T-cell (primary cell): ENCODE data around the gene STOX1. TPM values are rescaled to one million over a fixed set of nuclear protein-coding genes. Genes with fewer than 3 reads are reported as not detected.
"Not testable (repeated sequence)": the region's sequence is repeated elsewhere in the genome, so short reads cannot be mapped to it uniquely, and the experiment has no call there.

Experiments used
- ATAC-seq, 4 experiments: fragments of 200-7000 bp in 3 of 4; fragments of 150-1000 bp in 1 of 4; cut with Tn5 transposase; replicated peaks in 1 of 4; 1 replicate in 3 of 4; 2 replicates in 1 of 4; pipeline ENCODE4 v1.10.0; 2021; ENCODE audit warnings: moderate library complexity in 3 of 4, mild to moderate bottlenecking in 2 of 4, moderate number of reproducible peaks in 1 of 4
- CTCF ChIA-PET, 2 donors: fragments of 300-600 bp; sonication (Branson Sonifier 250); formaldehyde crosslinking; loops; one replicate each; lab custom pipeline; 2022; ENCODE audit warnings: antibody characterized with exemption in 2 of 2; lab: Charles Lee
- POLR2A ChIA-PET, 2 donors: fragments of 300-600 bp; sonication (Branson Sonifier 250); formaldehyde crosslinking; loops; one replicate each; lab custom pipeline; 2022; ENCODE audit warnings: antibody characterized with exemption in 2 of 2; lab: Charles Lee
- DNase-seq, 35 experiments: peaks; one replicate each; pipeline versions ENCODE4 v3.0.0 to v3.0.0-alpha.2; 2013 to 2023
- H3K27ac ChIP-seq: one replicate; pipeline ENCODE4 v1.5.1; 2013; ENCODE audit warnings: low read length
- H3K27me3 ChIP-seq, 2 experiments: replicated peaks in 1 of 2; 1 replicate in 1 of 2; 2 replicates in 1 of 2; pipeline versions ENCODE4 v1.6.1 to v1.7.0; 2013; ENCODE audit warnings: low read length in 1 of 2, mixed read lengths in 1 of 2; ENCODE audit not compliant: control insufficient read depth in 2 of 2, insufficient read depth in 2 of 2; ENCODE audit errors: extremely low read depth in 1 of 2
- H3K36me3 ChIP-seq, 2 donors: 1 replicate in 1 of 2; 2 replicates in 1 of 2; pipeline versions ENCODE4 v1.6.1 to v1.7.0; 2013; ENCODE audit warnings: low read length in 1 of 2; ENCODE audit not compliant: control insufficient read depth in 2 of 2, insufficient read depth in 1 of 2; ENCODE audit errors: extremely low read depth in 1 of 2
- H3K4me1 ChIP-seq, 2 experiments: 1 replicate in 1 of 2; 2 replicates in 1 of 2; pipeline versions ENCODE4 v1.6.1 to v1.7.0; 2013; ENCODE audit warnings: low read length in 2 of 2, mixed read lengths in 1 of 2; ENCODE audit not compliant: insufficient read depth in 2 of 2, control insufficient read depth in 1 of 2; ENCODE audit errors: extremely low read depth in 1 of 2
- H3K4me3 ChIP-seq, 2 donors: 1 replicate in 1 of 2; 2 replicates in 1 of 2; pipeline versions ENCODE4 v1.5.1 to v1.7.0; 2013; ENCODE audit warnings: mild to moderate bottlenecking in 2 of 2, low read length in 1 of 2, moderate library complexity in 1 of 2; ENCODE audit not compliant: control insufficient read depth in 1 of 2; ENCODE audit errors: extremely low read depth in 1 of 2
- H3K9me3 ChIP-seq: 2 replicates; pipeline ENCODE4 v1.7.0; 2013
- H3K27ac Mint-ChIP-seq, 2 donors: one replicate each; pipeline ENCODE4 v1.8.0; 2020 to 2021; ENCODE audit warnings: mild to moderate bottlenecking in 2 of 2, mixed read lengths in 2 of 2
- H3K27me3 Mint-ChIP-seq, 2 donors: one replicate each; pipeline ENCODE4 v1.8.0; 2021 to 2022; ENCODE audit warnings: mixed read lengths in 2 of 2
- H3K36me3 Mint-ChIP-seq: one replicate; pipeline ENCODE4 v1.8.0; 2021; ENCODE audit warnings: mixed read lengths
- H3K4me1 Mint-ChIP-seq, 3 donors: one replicate each; pipeline ENCODE4 v1.8.0; 2020 to 2022; ENCODE audit warnings: mixed read lengths in 3 of 3, mild to moderate bottlenecking in 1 of 3
- H3K4me3 Mint-ChIP-seq, 3 donors: one replicate each; pipeline ENCODE4 v1.8.0; 2020 to 2022; ENCODE audit warnings: mild to moderate bottlenecking in 3 of 3, mixed read lengths in 3 of 3, moderate library complexity in 3 of 3
- H3K9me3 Mint-ChIP-seq, 3 donors: one replicate each; pipeline ENCODE4 v1.8.0; 2020 to 2022; ENCODE audit warnings: mixed read lengths in 3 of 3
- WGBS: methylation state at CpG from one replicate; pipeline ENCODE4 v1.1.5; 2013; ENCODE audit warnings: missing lambda C conversion rate; ENCODE audit not compliant: insufficient coverage; 5-methylcytosine and 5-hydroxymethylcytosine counted together
- total RNA-seq, 35 experiments: library from RNA in 6 of 35; stranded (reverse) in 6 of 35; fragments of 120-200 nt in 1 of 35; gene quantifications; one replicate each; pipeline versions ENCODE4 v1.2.1 to v1.2.4 and lab custom pipeline; 2013 to 2026

The STOX1 gene
- total RNA-seq, 5 donors from 2014 or later (not counting 1 experiment from before 2014, with no cell fraction given) = 0.16 to 1.1 (median 0.50) TPM

- Histone ChIP-seq H3K4me1 (no peaks in the 10 kb centered on the region), H3K27ac (no peak overlapping the region), H3K4me3 (no peak overlapping the region), H3K36me3 (no peaks in the 10 kb centered on the region), H3K9me3 (no peaks in the 10 kb centered on the region), H3K27me3 (peaks cover 0 to 8% of the 10 kb centered on the region in 2 experiments)
- H3K36me3 Mint-ChIP-seq = peaks cover 3% of the 10 kb centered on the region
- no peak for ATAC-seq
- ChIA-PET CTCF (no interaction called here), POLR2A (no interaction called here)
- H3K27me3 Mint-ChIP-seq = peaks cover 0 to 2% of the 10 kb centered on the region in 2 donors
- no peak for DNase-seq
- H3K27ac Mint-ChIP-seq = no peak overlapping the region
- H3K4me1 Mint-ChIP-seq = no peaks in the 10 kb centered on the region
- no CpG with 5 or more reads among the region's 2 CpGs for WGBS
- H3K9me3 Mint-ChIP-seq = peaks cover 7 to 25% (median 19%) of the 10 kb centered on the region in 3 donors
- H3K4me3 Mint-ChIP-seq = no peak overlapping the region
Observed at GRCh38 chr10:68857005-68857404, 29.7 kb downstream of the STOX1 start.

- Histone ChIP-seq H3K4me3 (no peak overlapping the region), H3K27ac (no peak overlapping the region), H3K4me1 (no peaks in the 10 kb centered on the region), H3K27me3 (peaks cover 0 to 7% of the 10 kb centered on the region in 2 experiments), H3K36me3 (no peaks in the 10 kb centered on the region), H3K9me3 (no peaks in the 10 kb centered on the region)
- Mint-ChIP-seq H3K27me3 (peaks cover 0 to 2% of the 10 kb centered on the region in 2 donors), H3K9me3 (peaks cover 11 to 34% (median 26%) of the 10 kb centered on the region in 3 donors), H3K27ac (no peak overlapping the region), H3K4me3 (no peak overlapping the region), H3K4me1 (no peaks in the 10 kb centered on the region), H3K36me3 (peaks cover 3% of the 10 kb centered on the region)
- DNase-seq (no peak), ATAC-seq (no peak)
- ChIA-PET CTCF (no interaction called here), POLR2A (no interaction called here)
- WGBS = 93% methylated on average over 3 of the region's 5 CpGs
Observed at GRCh38 chr10:68861253-68861652, 33.9 kb downstream of the STOX1 start.

GRCh38 chr10:68864611-68865010 lies 37.3 kb downstream of the STOX1 start:
- 86% methylated on average over 1 of the region's 1 CpG for WGBS
- Mint-ChIP-seq H3K36me3 (peaks cover 3% of the 10 kb centered on the region), H3K9me3 (peaks cover 16 to 33% (median 26%) of the 10 kb centered on the region in 3 donors), H3K4me3 (no peak overlapping the region), H3K4me1 (no peaks in the 10 kb centered on the region), H3K27ac (no peak overlapping the region), H3K27me3 (no peaks in the 10 kb centered on the region)
- POLR2A ChIA-PET = no interaction called here
- Histone ChIP-seq H3K4me3 (no peak overlapping the region), H3K27ac (no peak overlapping the region), H3K9me3 (no peaks in the 10 kb centered on the region), H3K36me3 (no peaks in the 10 kb centered on the region), H3K4me1 (no peaks in the 10 kb centered on the region), H3K27me3 (no peaks in the 10 kb centered on the region)
- CTCF ChIA-PET = interaction anchor here in 1 of 2 donors (0.6 kb wide), 1 partner anchor 35 kb away, joined by 4 read pairs; no protein-coding TSS in a partner anchor
- DNase-seq (no peak), ATAC-seq (no peak)

DNA sequence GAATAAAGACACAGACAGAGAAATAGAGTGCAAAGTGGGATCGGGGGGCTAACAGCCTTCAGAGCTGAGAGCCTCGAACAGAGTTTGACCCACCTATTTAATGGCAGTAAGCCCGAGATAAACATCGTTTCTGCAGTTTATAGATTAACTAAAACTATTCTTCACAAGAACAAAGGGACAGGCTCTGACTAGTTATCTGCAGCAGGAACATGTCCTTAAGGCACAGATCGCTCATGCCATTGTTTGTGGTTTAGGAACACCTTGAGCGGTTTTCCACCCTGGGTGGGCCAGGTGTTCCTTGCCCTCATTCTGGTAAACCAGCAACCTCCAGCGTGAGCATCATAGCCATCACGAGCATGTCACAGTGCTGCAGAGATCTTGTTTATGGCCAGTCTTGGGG lies 40.8 kb downstream of the STOX1 start:
- H3K36me3 Mint-ChIP-seq, DNase-seq, H3K27ac Mint-ChIP-seq, H3K4me3 Mint-ChIP-seq, H3K4me1 Mint-ChIP-seq, H3K4me3 ChIP-seq, H3K27me3 ChIP-seq, H3K27me3 Mint-ChIP-seq, H3K27ac ChIP-seq, CTCF ChIA-PET, H3K9me3 Mint-ChIP-seq, H3K36me3 ChIP-seq, POLR2A ChIA-PET, ATAC-seq, H3K9me3 ChIP-seq, H3K4me1 ChIP-seq: not testable (repeated sequence)
- 100% methylated on average over 3 of the region's 8 CpGs for WGBS

- CTCF ChIA-PET = no interaction called here
Observed at GRCh38 chr10:68869623-68870022, 42.3 kb downstream of the STOX1 start.

DNA sequence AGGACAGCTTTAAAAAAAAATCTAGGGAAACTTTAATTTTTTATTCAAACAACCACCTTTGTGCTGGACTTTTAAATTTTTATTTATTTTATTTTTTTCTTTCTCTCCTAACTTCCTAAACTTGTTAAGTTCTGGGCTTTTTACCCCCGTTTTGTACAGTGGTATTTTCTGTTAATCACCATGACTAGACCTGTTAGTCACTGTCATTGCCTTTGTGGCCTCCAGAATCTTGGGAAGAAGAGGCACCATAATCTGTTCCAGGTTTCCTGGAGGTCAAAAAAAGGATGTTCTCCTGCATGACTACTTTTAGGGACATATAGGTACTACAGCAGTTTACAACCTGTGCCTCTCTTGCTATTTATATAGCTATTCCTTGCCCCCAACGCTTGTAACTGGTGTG lies 42.7 kb downstream of the STOX1 start:
- Mint-ChIP-seq H3K4me1 (peaks cover 4 to 9% (median 5%) of the 10 kb centered on the region in 3 donors), H3K27me3 (no peaks in the 10 kb centered on the region), H3K27ac (no peak overlapping the region), H3K9me3 (peaks cover 0 to 5% (median 4%) of the 10 kb centered on the region in 3 donors), H3K4me3 (no peak overlapping the region), H3K36me3 (no peaks in the 10 kb centered on the region)
- Histone ChIP-seq H3K4me3 (no peak overlapping the region), H3K36me3 (no peaks in the 10 kb centered on the region), H3K27ac (no peak overlapping the region), H3K4me1 (no peaks in the 10 kb centered on the region), H3K9me3 (no peaks in the 10 kb centered on the region), H3K27me3 (no peaks in the 10 kb centered on the region)
- CTCF ChIA-PET = no interaction called here
- ATAC-seq (no peak), DNase-seq (no peak)
- POLR2A ChIA-PET = interaction anchor here in 1 of 2 donors (0.6 kb wide), 1 partner anchor 344 kb away, joined by 4 read pairs; no protein-coding TSS in a partner anchor
- WGBS = 100% methylated on average over 1 of the region's 2 CpGs

More at GRCh38 chr10:68869623-68870022, 42.3 kb downstream of the STOX1 start:
- Histone ChIP-seq H3K27ac (no peak overlapping the region), H3K27me3 (no peaks in the 10 kb centered on the region), H3K4me1 (no peaks in the 10 kb centered on the region), H3K9me3 (no peaks in the 10 kb centered on the region), H3K4me3 (no peak overlapping the region), H3K36me3 (no peaks in the 10 kb centered on the region)
- DNase-seq (no peak), ATAC-seq (no peak)
- Mint-ChIP-seq H3K9me3 (peaks cover 0 to 5% (median 4%) of the 10 kb centered on the region in 3 donors), H3K27ac (no peak overlapping the region), H3K4me3 (no peak overlapping the region), H3K36me3 (no peaks in the 10 kb centered on the region), H3K4me1 (peaks cover 4 to 9% (median 5%) of the 10 kb centered on the region in 3 donors), H3K27me3 (no peaks in the 10 kb centered on the region)
- POLR2A ChIA-PET = no interaction called here
- no CpG with 5 or more reads among the region's 2 CpGs for WGBS
